GM12875 (cell line): Measurements from ENCODE around the gene PGAP2.
"Not testable (repeated sequence)": the region's sequence is repeated elsewhere in the genome, so short reads cannot be mapped to it uniquely, and the experiment has no call there.

Source experiments
- H3K4me3 ChIP-seq: one replicate; pipeline ENCODE4 v1.5.1; 2011; ENCODE audit warnings: low read depth, low read length, control low read depth
- CTCF ChIP-seq: IDR thresholded peaks from 2 replicates; pipeline ENCODE4 v1.5.1; 2011; ENCODE audit warnings: low read depth, mild to moderate bottlenecking, control low read depth, inconsistent platforms, low read length, moderate library complexity, borderline replicate concordance; ENCODE audit not compliant: insufficient read depth

PGAP2 gene

GRCh38 chr11:3808861-3809623 is 682 bp downstream of the PGAP2 start:
- H3K4me3 ChIP-seq = peak overlapping the region; percentile 62
- TF ChIP-seq CTCF = peak; percentile 54; the same call in 1 of the 2 replicates

GRCh38 chr11:3809624-3809928 is 1.2 kb downstream of the PGAP2 start:
- H3K4me3 ChIP-seq = no peak overlapping the region
- TF ChIP-seq CTCF = no peak

- no peak for TF ChIP-seq CTCF
- no peak overlapping the region for H3K4me3 ChIP-seq
Observed at GRCh38 chr11:3810446-3810845, 2.1 kb downstream of the PGAP2 start.

- no peak overlapping the region for H3K4me3 ChIP-seq
- no peak for TF ChIP-seq CTCF
Observed at GRCh38 chr11:3810951-3811350, 2.6 kb downstream of the PGAP2 start.

GRCh38 chr11:3814832-3815231 is 6.5 kb downstream of the PGAP2 start:
- not testable (repeated sequence) for H3K4me3 ChIP-seq

- no peak for TF ChIP-seq CTCF
Observed at GRCh38 chr11:3815845-3816244, 7.5 kb downstream of the PGAP2 start.

GRCh38 chr11:3816673-3817072 is 8.3 kb downstream of the PGAP2 start:
- TF ChIP-seq CTCF = no peak
- no peak overlapping the region for H3K4me3 ChIP-seq

More at GRCh38 chr11:3815845-3816244, 7.5 kb downstream of the PGAP2 start:
- H3K4me3 ChIP-seq = no peak overlapping the region
